Vagina (tissue), 2 donors: ENCODE results near the gene ENOX1. TPM values are rescaled to one million over a fixed set of nuclear protein-coding genes. Genes with fewer than 3 reads are reported as not detected.

Source experiments
- DNase-seq, 2 donors: peaks; one replicate each; pipeline ENCODE4 v3.0.0-alpha.2; 2017; ENCODE audit errors: extremely low spot score in 2 of 2
- H3K27ac ChIP-seq: fragments of 200-600 bp; sonication (generic); one replicate; pipeline ENCODE4 v1.5.1; 2019
- H3K27me3 ChIP-seq: fragments of 200-600 bp; sonication (generic); one replicate; pipeline ENCODE4 v1.5.1; 2019
- H3K36me3 ChIP-seq, 2 donors: fragments of 200-600 bp; sonication (generic); one replicate each; pipeline ENCODE4 v1.5.1; 2017 to 2019
- H3K4me1 ChIP-seq: fragments of 200-600 bp; sonication (generic); one replicate; pipeline ENCODE4 v1.5.1; 2019
- H3K4me3 ChIP-seq, 2 donors: fragments of 200-600 bp; sonication (generic); 1 replicate in 1 of 2; 2 replicates in 1 of 2; pipeline ENCODE4 v1.5.1; 2016 to 2019
- H3K9me3 ChIP-seq: fragments of 200-600 bp; sonication (generic); one replicate; pipeline ENCODE4 v1.5.1; 2019
- CTCF ChIP-seq, 3 experiments: fragments of 450-650 bp in 2 of 3; fragments of 200-600 bp in 1 of 3; sonication (generic) in 1 of 3; IDR thresholded peaks; one replicate each; pipeline ENCODE4 v1.5.1; 2017 to 2019; ENCODE audit warnings: antibody characterized with exemption in 3 of 3, mild to moderate bottlenecking in 2 of 3, moderate library complexity in 2 of 3
- POLR2A ChIP-seq, 2 donors: fragments of 450-650 bp; IDR thresholded peaks; one replicate each; pipeline ENCODE4 v1.6.1; 2017; ENCODE audit warnings: antibody characterized with exemption in 2 of 2, mild to moderate bottlenecking in 2 of 2, moderate library complexity in 2 of 2
- POLR2AphosphoS5 ChIP-seq, 2 donors: sonication (generic); formaldehyde crosslinking; IDR thresholded peaks; one replicate each; pipeline ENCODE4 v1.9.0; 2017; ENCODE audit warnings: antibody characterized with exemption in 2 of 2, mild to moderate bottlenecking in 2 of 2, low read depth in 1 of 2; ENCODE audit not compliant: insufficient read depth in 1 of 2
- intact Hi-C: fragments of 100-400 bp; cut with DNase I; formaldehyde crosslinking; loops from one replicate; pipeline ENCODE4 v1.15.1; 2023
- total RNA-seq: library from RNA; depleted of rRNA; stranded (reverse); fragments of >200 nt; gene quantifications from one replicate; pipeline ENCODE4 v1.2.3, GENCODE V29; 2016

The ENOX1 gene
- total RNA-seq, 1 donor from 2014 or later = 2.7 TPM

DNA sequence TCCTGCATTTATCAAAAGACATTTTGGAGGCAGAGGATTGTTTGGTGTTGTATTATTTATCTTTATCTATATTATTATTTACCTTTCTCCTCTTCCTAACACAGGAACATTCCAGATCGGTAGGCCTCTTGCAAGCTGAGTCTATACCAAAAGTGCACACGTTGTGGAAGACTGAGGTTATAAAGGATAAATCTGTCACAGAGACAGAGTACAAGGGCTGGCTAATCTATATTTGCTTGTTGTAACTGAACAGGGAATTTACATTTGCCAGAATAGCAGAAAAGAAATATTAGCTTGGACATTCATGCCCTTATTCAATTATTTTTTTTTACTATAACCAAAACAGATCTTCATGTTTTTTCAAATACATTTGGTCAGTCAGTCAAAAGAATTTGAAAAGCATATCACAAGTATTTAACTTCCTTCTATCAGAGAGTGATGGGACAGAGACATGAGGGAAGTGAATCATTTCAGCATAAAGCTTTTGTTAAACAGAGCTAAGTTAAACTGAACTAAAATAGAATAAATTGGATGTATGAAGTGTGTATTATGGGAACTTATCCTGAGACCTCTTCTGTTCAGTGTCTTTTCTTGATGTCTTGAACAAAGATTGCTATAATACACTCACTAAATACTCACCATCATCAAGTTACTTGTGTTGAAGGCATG, 410.8 kb downstream of the ENOX1 start:
- H3K4me1 ChIP-seq = no peaks in the 10 kb centered on the region
- intact Hi-C loops = no loop called here

DNA sequence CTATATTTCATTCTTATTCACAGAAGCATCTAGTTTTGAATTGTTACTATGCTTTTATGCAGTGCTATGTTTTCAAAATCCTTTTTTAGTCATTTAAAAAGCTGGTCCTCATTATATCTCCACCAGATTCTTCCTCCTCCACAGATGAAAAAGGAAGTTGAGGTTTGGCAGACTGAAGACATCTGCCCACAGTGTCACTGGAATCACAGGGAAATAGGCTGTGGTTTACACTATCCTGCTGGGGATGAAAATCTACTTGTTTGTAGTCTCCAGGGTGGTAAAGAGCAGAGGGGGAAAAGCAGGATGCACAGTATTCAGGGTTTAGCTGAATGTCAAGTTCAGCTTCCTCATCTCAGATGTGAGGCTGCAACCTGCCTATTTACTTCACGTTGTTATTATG, 412.2 kb downstream of the ENOX1 start:
- DNase-seq = no peak
- Histone ChIP-seq H3K4me1 (no peaks in the 10 kb centered on the region), H3K27ac (no peak overlapping the region), H3K36me3 (no peaks in the 10 kb centered on the region), H3K9me3 (no peaks in the 10 kb centered on the region), H3K4me3 (no peak overlapping the region), H3K27me3 (no peaks in the 10 kb centered on the region)
- TF ChIP-seq POLR2A (IDR thresholded peaks at IDR 0.05) (no peak), CTCF (IDR thresholded peaks at IDR 0.05) (no peak)
- intact Hi-C loops = no loop called here

More for the DNA sequence above, 410.8 kb downstream of the ENOX1 start:
- DNase-seq = no peak
- no peak for TF ChIP-seq CTCF (IDR thresholded peaks at IDR 0.05)
- no peak for TF ChIP-seq POLR2AphosphoS5 (IDR thresholded peaks at IDR 0.05; ENCODE audit: insufficient read depth in 1 of 2, low read depth in 1 of 2)
- no peak for TF ChIP-seq POLR2A (IDR thresholded peaks at IDR 0.05)
- Histone ChIP-seq H3K36me3 (no peaks in the 10 kb centered on the region), H3K27me3 (no peaks in the 10 kb centered on the region), H3K9me3 (no peaks in the 10 kb centered on the region), H3K4me3 (no peak overlapping the region), H3K27ac (no peak overlapping the region)

DNA sequence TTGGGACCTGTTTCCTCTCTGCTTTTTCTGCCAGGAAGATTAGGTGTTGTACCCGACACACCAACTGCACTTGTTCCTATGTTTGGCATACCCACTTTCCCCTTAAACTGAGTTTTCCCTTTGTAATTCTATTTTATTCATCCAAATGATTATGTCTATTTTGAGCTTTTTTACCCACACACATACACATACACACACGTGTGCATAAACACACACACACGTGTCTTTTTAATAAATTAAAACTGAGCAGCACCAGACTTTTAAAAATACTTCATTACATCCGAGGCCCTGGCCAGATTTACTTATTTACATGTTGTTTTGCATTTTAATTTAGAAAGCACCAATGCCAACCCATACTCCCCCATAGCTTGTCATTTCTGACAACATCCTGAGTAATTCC, 413.4 kb downstream of the ENOX1 start:
- Histone ChIP-seq H3K9me3 (no peaks in the 10 kb centered on the region), H3K36me3 (no peaks in the 10 kb centered on the region), H3K4me1 (peaks cover 2% of the 10 kb centered on the region), H3K4me3 (no peak overlapping the region), H3K27me3 (no peaks in the 10 kb centered on the region), H3K27ac (no peak overlapping the region)
- intact Hi-C loops = no loop called here
- DNase-seq = no peak
- TF ChIP-seq POLR2AphosphoS5 (IDR thresholded peaks at IDR 0.05; ENCODE audit: insufficient read depth in 1 of 2, low read depth in 1 of 2) = no peak
- TF ChIP-seq CTCF (IDR thresholded peaks at IDR 0.05) = no peak
- no peak for TF ChIP-seq POLR2A (IDR thresholded peaks at IDR 0.05)

DNA sequence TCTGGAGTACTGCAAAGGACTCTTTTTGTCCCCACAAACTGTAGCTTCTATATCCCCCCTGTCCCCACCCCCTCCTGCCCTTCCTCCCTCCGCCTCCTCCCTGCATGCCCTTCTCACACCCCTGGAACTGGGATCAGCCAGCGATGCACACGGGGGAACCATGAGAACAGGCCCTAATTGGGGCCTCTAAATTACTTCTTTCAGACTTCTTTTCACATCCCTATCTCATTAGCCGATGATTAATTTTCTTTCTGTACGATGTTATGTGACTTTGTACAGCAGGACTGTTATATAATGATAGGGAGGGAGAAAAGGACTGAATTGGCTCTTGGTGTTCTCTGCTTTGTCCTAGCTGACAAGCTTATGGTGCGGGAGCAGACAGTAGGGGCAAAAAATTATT, 415.9 kb downstream of the ENOX1 start:
- no peak for DNase-seq
- H3K36me3 ChIP-seq = no peaks in the 10 kb centered on the region
- H3K9me3 ChIP-seq = no peaks in the 10 kb centered on the region
- no peak overlapping the region for H3K27ac ChIP-seq
- TF ChIP-seq CTCF (IDR thresholded peaks at IDR 0.05) (no peak), POLR2AphosphoS5 (IDR thresholded peaks at IDR 0.05; ENCODE audit: insufficient read depth in 1 of 2, low read depth in 1 of 2) (no peak), POLR2A (IDR thresholded peaks at IDR 0.05) (no peak)
- no peak overlapping the region for H3K4me3 ChIP-seq
- no peaks in the 10 kb centered on the region for H3K27me3 ChIP-seq
- intact Hi-C loops = no loop called here
- peaks cover 14% of the 10 kb centered on the region for H3K4me1 ChIP-seq

DNA sequence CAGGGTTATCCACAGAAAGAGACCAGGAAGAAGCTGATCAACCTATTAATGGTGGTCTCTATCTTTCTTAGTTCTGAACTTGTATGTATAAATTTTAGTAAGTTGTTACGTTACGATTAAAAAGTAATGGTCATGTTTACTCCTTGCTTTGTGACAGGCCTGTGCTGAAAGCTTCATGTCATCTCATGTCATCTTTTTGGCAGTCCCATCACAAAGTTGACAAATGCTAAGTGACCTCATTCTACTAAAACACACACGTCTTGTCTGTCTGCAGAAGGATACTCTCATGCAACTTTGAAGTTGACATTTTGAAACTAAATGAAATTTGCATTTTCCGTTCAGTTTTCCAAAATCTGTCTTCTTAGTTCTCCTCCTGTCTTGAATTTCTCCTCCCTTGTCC, 417.5 kb downstream of the ENOX1 start:
- Histone ChIP-seq H3K36me3 (no peaks in the 10 kb centered on the region), H3K27me3 (no peaks in the 10 kb centered on the region), H3K4me3 (no peak overlapping the region), H3K9me3 (no peaks in the 10 kb centered on the region), H3K27ac (no peak overlapping the region), H3K4me1 (peaks cover 28% of the 10 kb centered on the region)
- TF ChIP-seq POLR2A (IDR thresholded peaks at IDR 0.05) (no peak), CTCF (IDR thresholded peaks at IDR 0.05) (no peak)
- DNase-seq = no peak
- intact Hi-C loops = no loop called here
